Measurements from ENCODE around the gene MCC.

The MCC gene

DNA sequence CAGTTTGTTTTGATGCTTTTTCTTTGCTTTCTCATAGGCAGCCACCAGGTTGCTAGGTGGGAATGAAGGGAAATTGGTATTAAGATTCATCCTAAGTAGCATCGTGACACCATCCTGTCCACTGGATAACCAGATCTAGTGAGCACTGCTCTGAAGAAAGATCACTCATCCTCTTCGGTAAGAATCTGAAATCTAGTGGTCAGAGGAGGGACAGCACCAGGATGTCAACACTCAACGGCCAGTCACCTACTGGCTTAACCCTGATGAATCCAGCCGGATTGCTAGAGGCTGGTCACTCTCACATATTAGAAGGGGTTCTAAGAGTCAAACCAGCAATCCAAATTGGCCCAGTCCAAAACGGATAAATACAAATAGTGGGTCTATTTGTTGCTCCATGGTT is 460.8 kb downstream of the MCC start:
- DNase-seq (ENCODE audit: low read depth in 1 of 2, low spot score in 1 of 2), result no peak
- Histone ChIP-seq H3K27me3 (ENCODE audit: insufficient read depth, poor library complexity, severe bottlenecking) (no peaks in the 10 kb centered on the region), H3K27ac (replicated peaks) (no peak overlapping the region), H3K4me3 (replicated peaks; ENCODE audit: insufficient read depth, low read length) (no peak overlapping the region)
- no peak for TF ChIP-seq SPI1 (IDR thresholded peaks at IDR 0.05; ENCODE audit: borderline replicate concordance, low read depth)
- TF ChIP-seq, protein P1, sequence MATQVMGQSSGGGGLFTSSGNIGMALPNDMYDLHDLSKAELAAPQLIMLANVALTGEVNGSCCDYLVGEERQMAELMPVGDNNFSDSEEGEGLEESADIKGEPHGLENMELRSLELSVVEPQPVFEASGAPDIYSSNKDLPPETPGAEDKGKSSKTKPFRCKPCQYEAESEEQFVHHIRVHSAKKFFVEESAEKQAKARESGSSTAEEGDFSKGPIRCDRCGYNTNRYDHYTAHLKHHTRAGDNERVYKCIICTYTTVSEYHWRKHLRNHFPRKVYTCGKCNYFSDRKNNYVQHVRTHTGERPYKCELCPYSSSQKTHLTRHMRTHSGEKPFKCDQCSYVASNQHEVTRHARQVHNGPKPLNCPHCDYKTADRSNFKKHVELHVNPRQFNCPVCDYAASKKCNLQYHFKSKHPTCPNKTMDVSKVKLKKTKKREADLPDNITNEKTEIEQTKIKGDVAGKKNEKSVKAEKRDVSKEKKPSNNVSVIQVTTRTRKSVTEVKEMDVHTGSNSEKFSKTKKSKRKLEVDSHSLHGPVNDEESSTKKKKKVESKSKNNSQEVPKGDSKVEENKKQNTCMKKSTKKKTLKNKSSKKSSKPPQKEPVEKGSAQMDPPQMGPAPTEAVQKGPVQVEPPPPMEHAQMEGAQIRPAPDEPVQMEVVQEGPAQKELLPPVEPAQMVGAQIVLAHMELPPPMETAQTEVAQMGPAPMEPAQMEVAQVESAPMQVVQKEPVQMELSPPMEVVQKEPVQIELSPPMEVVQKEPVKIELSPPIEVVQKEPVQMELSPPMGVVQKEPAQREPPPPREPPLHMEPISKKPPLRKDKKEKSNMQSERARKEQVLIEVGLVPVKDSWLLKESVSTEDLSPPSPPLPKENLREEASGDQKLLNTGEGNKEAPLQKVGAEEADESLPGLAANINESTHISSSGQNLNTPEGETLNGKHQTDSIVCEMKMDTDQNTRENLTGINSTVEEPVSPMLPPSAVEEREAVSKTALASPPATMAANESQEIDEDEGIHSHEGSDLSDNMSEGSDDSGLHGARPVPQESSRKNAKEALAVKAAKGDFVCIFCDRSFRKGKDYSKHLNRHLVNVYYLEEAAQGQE (IDR thresholded peaks at IDR 0.05; ENCODE audit: insufficient replicate concordance, low read depth), result no peak
- TF ChIP-seq GABPA (IDR thresholded peaks at IDR 0.05; ENCODE audit: low read depth), result no peak

DNA sequence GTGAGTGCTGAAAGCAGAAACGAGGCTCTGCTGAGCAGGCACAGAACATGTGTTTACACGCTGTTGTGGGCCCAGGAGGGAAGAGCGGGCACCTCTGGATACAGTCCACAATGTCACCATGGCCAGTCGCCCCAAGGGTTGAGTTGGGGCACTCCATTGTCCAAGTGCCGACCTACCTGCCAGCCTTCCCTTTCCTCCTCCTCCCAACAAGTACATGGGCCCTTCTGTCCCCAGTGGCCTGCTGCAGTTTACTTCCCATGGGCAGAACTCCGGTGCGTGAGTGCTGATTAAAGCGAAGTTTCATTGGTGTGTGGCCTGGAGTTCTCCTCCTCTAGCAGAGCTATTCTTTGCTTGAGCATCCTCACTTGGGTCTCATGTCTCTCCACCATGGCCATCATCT is 461.2 kb downstream of the MCC start:
- no peak overlapping the region for H3K4me3 ChIP-seq (replicated peaks; ENCODE audit: insufficient read depth, low read length)
- TF ChIP-seq GABPA (IDR thresholded peaks at IDR 0.05; ENCODE audit: low read depth) (no peak), SPI1 (IDR thresholded peaks at IDR 0.05; ENCODE audit: borderline replicate concordance, low read depth) (no peak), POLR2AphosphoS5 (IDR thresholded peaks at IDR 0.05; ENCODE audit: low read depth) (no peak)
- TF ChIP-seq, protein P1 (IDR thresholded peaks at IDR 0.05; ENCODE audit: insufficient replicate concordance, low read depth), result no peak
- TF ChIP-seq, protein P2, sequence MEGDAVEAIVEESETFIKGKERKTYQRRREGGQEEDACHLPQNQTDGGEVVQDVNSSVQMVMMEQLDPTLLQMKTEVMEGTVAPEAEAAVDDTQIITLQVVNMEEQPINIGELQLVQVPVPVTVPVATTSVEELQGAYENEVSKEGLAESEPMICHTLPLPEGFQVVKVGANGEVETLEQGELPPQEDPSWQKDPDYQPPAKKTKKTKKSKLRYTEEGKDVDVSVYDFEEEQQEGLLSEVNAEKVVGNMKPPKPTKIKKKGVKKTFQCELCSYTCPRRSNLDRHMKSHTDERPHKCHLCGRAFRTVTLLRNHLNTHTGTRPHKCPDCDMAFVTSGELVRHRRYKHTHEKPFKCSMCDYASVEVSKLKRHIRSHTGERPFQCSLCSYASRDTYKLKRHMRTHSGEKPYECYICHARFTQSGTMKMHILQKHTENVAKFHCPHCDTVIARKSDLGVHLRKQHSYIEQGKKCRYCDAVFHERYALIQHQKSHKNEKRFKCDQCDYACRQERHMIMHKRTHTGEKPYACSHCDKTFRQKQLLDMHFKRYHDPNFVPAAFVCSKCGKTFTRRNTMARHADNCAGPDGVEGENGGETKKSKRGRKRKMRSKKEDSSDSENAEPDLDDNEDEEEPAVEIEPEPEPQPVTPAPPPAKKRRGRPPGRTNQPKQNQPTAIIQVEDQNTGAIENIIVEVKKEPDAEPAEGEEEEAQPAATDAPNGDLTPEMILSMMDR (IDR thresholded peaks at IDR 0.05; ENCODE audit: insufficient read depth, low read length), result no peak
- no peaks in the 10 kb centered on the region for H3K27me3 ChIP-seq (ENCODE audit: insufficient read depth, poor library complexity, severe bottlenecking)
- no peak for DNase-seq (ENCODE audit: low read depth in 1 of 2, low spot score in 1 of 2)
- no peak overlapping the region for H3K27ac ChIP-seq (replicated peaks)

DNA sequence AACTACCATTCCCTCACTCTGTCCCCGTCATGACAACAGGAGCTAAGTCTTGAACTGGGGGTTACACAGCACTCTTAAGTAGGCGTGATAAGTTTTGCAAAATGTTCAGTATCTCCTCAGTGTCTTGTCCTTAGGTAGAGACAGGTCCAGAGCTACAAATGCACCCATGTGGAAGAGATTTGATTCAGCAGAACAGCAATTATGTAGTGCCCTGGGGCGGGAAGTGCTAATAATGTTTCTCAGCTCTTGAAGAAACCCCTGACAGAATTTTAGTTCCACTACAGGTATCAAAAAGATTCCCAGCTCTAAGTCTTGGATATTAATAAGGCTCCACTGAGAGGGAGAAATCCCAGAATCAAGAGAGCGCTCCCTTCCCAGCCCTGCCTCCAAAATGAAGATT is 462.0 kb downstream of the MCC start:
- no peak for DNase-seq (ENCODE audit: low read depth in 1 of 2, low spot score in 1 of 2)
- no peak overlapping the region for H3K27ac ChIP-seq (replicated peaks)
- H3K4me3 ChIP-seq (replicated peaks; ENCODE audit: insufficient read depth, low read length), result no peak overlapping the region
- TF ChIP-seq, protein P2 (IDR thresholded peaks at IDR 0.05; ENCODE audit: insufficient read depth, low read length), result no peak
- TF ChIP-seq SPI1 (IDR thresholded peaks at IDR 0.05; ENCODE audit: borderline replicate concordance, low read depth) (no peak), GABPA (IDR thresholded peaks at IDR 0.05; ENCODE audit: low read depth) (no peak), POLR2AphosphoS5 (IDR thresholded peaks at IDR 0.05; ENCODE audit: low read depth) (no peak)
- TF ChIP-seq, protein P1 (IDR thresholded peaks at IDR 0.05; ENCODE audit: insufficient replicate concordance, low read depth), result no peak
- no peaks in the 10 kb centered on the region for H3K27me3 ChIP-seq (ENCODE audit: insufficient read depth, poor library complexity, severe bottlenecking)
